MM.1S (cell line): ENCODE results near the gene DNAJC5.

Experiments
- CTCF ChIP-seq: fragments of 300-600 bp; sonication (generic); IDR thresholded peaks from 2 replicates; pipeline ENCODE4 v1.5.1; 2016; ENCODE audit warnings: antibody characterized with exemption, low read length, mixed read lengths
- EZH2 ChIP-seq: fragments of 300-600 bp; sonication (generic); optimal IDR thresholded peaks from 2 replicates; pipeline ENCODE3; 2017; ENCODE audit warnings: low read depth, mild to moderate bottlenecking, antibody characterized with exemption, low read length, mixed read lengths
- EZH2phosphoT487 ChIP-seq: fragments of 300-600 bp; sonication (generic); IDR thresholded peaks from 2 replicates; pipeline ENCODE4 v1.6.1; 2018; ENCODE audit warnings: antibody characterized with exemption, low read length

GRCh38 chr20:63962426-63963347 lies 67.8 kb downstream of the DNAJC5 start:
- TF ChIP-seq CTCF (no peak), EZH2 (no peak), EZH2phosphoT487 (no peak)
